ENCODE measurements around the gene PDLIM4. TPM values are rescaled to one million over a fixed set of nuclear protein-coding genes. Genes with fewer than 3 reads are reported as not detected.
A peak's percentile ranks its signal among the peaks of the same experiment; 100 is the strongest.

The PDLIM4 gene
- polyA plus RNA-seq, 1 experiment, result 31.0 TPM

GRCh38 chr5:132266836-132267160 is 9.3 kb downstream of the PDLIM4 start:
- DNase-seq (ENCODE audit: low read depth), result no peak
- Histone ChIP-seq H3K27me3 (ENCODE audit: control insufficient read depth, insufficient read depth, low read length) (no peaks in the 10 kb centered on the region), H3K4me3 (ENCODE audit: low read depth, low read length) (no peak overlapping the region), H3K36me3 (ENCODE audit: control insufficient read depth, insufficient read depth, low read length) (peaks cover 15% of the 10 kb centered on the region)
- no peak for TF ChIP-seq CTCF (IDR thresholded peaks at IDR 0.05; ENCODE audit: insufficient read depth, low read depth, low read length)
- POLR2A ChIA-PET, result no interaction called here
- CTCF ChIA-PET, result interaction anchor here (5.7 kb wide), 1 partner anchor 29 kb away, joined by 42 read pairs; no protein-coding TSS in a partner anchor

- ChIA-PET CTCF (no interaction called here), POLR2A (no interaction called here)
- H3K4me3 ChIP-seq (ENCODE audit: low read depth, low read length), result no peak overlapping the region
- no peak for DNase-seq (ENCODE audit: low read depth)
- TF ChIP-seq CTCF (IDR thresholded peaks at IDR 0.05; ENCODE audit: insufficient read depth, low read depth, low read length), result no peak
- H3K27me3 ChIP-seq (ENCODE audit: control insufficient read depth, insufficient read depth, low read length), result no peaks in the 10 kb centered on the region
- peaks cover 18% of the 10 kb centered on the region for H3K36me3 ChIP-seq (ENCODE audit: control insufficient read depth, insufficient read depth, low read length)
Observed at GRCh38 chr5:132267166-132267739, 9.8 kb downstream of the PDLIM4 start.

- peaks cover 18% of the 10 kb centered on the region for H3K36me3 ChIP-seq (ENCODE audit: control insufficient read depth, insufficient read depth, low read length)
- CTCF ChIA-PET, result interaction anchor here (0.7 to 1.7 kb wide), 4 partner anchors 14 to 88 kb away, joined by 3 to 4 read pairs (median 3); no protein-coding TSS in a partner anchor
- no peak for DNase-seq (ENCODE audit: low read depth)
Observed at GRCh38 chr5:132267931-132268768, 10.7 kb downstream of the PDLIM4 start.

GRCh38 chr5:132268769-132269551 is 11.5 kb downstream of the PDLIM4 start:
- Histone ChIP-seq H3K27me3 (ENCODE audit: control insufficient read depth, insufficient read depth, low read length) (no peaks in the 10 kb centered on the region), H3K4me3 (ENCODE audit: low read depth, low read length) (no peak overlapping the region), H3K36me3 (ENCODE audit: control insufficient read depth, insufficient read depth, low read length) (peaks cover 18% of the 10 kb centered on the region)
- TF ChIP-seq CTCF (IDR thresholded peaks at IDR 0.05; ENCODE audit: insufficient read depth, low read depth, low read length), result no peak
- ChIA-PET CTCF (interaction anchor here (0.7 to 1.7 kb wide), 3 partner anchors 31 to 88 kb away, joined by 3 to 4 read pairs (median 3); no protein-coding TSS in a partner anchor), POLR2A (interaction anchor here (0.6 kb wide), 1 partner anchor 44 kb away, joined by 4 read pairs; no protein-coding TSS in a partner anchor)
- peak; percentile 63 for DNase-seq (ENCODE audit: low read depth)

More at GRCh38 chr5:132267931-132268768, 10.7 kb downstream of the PDLIM4 start:
- TF ChIP-seq CTCF (IDR thresholded peaks at IDR 0.05; ENCODE audit: insufficient read depth, low read depth, low read length), result no peak
- Histone ChIP-seq H3K27me3 (ENCODE audit: control insufficient read depth, insufficient read depth, low read length) (no peaks in the 10 kb centered on the region), H3K4me3 (ENCODE audit: low read depth, low read length) (no peak overlapping the region)
- POLR2A ChIA-PET, result interaction anchor here (0.6 kb wide), 1 partner anchor 43 kb away, joined by 4 read pairs; no protein-coding TSS in a partner anchor
